ENCODE results near the gene RNPS1. TPM values are rescaled to one million over a fixed set of nuclear protein-coding genes. Genes with fewer than 3 reads are reported as not detected.

RNPS1 gene
- total and polyA plus RNA-seq, 2 donors (not counting 1 experiment from before 2014, with no cell fraction given): 209 to 265 TPM

DNA sequence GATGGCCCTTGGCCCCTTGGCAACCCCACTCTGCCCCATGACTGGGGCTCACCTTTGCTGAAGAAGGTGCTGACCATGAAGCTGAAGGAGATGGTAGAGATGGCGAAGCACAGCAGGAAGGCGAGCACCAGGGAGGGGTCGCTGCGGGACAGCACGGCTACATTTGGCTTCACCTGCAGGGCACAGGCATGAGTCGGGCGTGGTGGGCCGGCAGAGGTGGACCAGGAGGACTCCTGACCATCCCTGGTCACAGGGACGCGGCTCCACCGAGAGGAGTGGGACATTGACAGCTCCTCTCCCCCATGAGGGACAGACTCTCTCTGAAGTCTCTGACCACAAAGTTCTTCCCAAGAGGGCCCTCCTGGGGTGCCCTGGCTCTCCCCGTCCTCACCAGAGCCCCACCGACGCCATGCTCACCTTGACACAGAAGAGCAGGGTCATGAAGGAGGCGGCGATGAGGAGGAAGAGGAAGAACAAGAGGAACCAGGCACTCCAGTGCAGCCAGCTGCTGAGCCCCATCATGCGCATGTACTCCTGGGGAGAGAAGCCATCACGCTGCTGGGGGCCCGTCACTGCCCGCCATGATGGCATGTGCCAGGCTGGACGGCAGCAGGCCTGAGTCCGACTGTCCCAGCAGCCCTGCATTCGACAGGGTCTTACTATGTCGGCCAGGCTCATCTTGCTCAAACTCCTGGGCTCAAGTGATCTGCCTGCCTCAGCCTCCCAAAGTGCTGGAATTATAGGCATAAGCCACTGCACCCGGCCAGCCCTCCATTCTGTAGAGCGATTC lies 49.5 kb upstream of the RNPS1 start:
- H3K27ac ChIP-seq (ENCODE audit: low read length in 2 of 2): no peak overlapping the region
- H3K36me3 ChIP-seq (replicated peaks in 1 of 2; ENCODE audit: control extremely low read depth in 1 of 2, control insufficient read depth in 1 of 2, extremely low read depth in 1 of 2, insufficient read depth in 2 of 2, low read length in 1 of 2): no peaks in the 10 kb centered on the region
- H3K4me2 ChIP-seq (replicated peaks; ENCODE audit: low read depth, low read length, poor library complexity, severe bottlenecking): no peak overlapping the region
- WGBS (ENCODE audit: insufficient coverage): 92% methylated on average over 26 of the region's 26 CpGs
- H3K9me3 ChIP-seq (ENCODE audit: control extremely low read depth in 1 of 3, control insufficient read depth in 2 of 3, insufficient read depth in 1 of 3, low read length in 2 of 3): no peaks in the 10 kb centered on the region
- Mint-ChIP-seq H3K4me1 (no peaks in the 10 kb centered on the region), H3K9me3 (ENCODE audit: insufficient read depth) (no peaks in the 10 kb centered on the region), H3K27me3 (no peaks in the 10 kb centered on the region), H3K27ac (no peak overlapping the region), H3K4me3 (no peak overlapping the region)
- ChIA-PET POLR2A (no interaction called here), CTCF (no interaction called here)
- no peaks in the 10 kb centered on the region for H3K4me1 ChIP-seq (ENCODE audit: control insufficient read depth in 2 of 2, insufficient read depth in 2 of 2, low read length in 2 of 2)
- no peak for ATAC-seq (ENCODE audit: low read depth)
- no peak overlapping the region for H3K4me3 ChIP-seq (ENCODE audit: control extremely low read depth in 1 of 5, extremely low read depth in 1 of 5, insufficient read depth in 1 of 5, low read depth in 2 of 5, low read length in 4 of 5)
- intact Hi-C loops (cut with micrococcal nuclease): no loop called here
- H3K9ac ChIP-seq (ENCODE audit: low read length): no peak overlapping the region
- H3K79me2 ChIP-seq (ENCODE audit: control insufficient read depth, insufficient read depth, low read length): no peaks in the 10 kb centered on the region
- no peak for DNase-seq
- no peaks in the 10 kb centered on the region for H4K20me1 ChIP-seq (ENCODE audit: control insufficient read depth, insufficient read depth, low read length, poor library complexity, severe bottlenecking)
- H3K27me3 ChIP-seq (replicated peaks in 1 of 4; ENCODE audit: control extremely low read depth in 1 of 4, control insufficient read depth in 3 of 4, insufficient read depth in 4 of 4, low read length in 3 of 4): no peaks in the 10 kb centered on the region
- no peak overlapping the region for H2AFZ ChIP-seq (ENCODE audit: insufficient read depth, low read depth, low read length, poor library complexity, severe bottlenecking)
- TF ChIP-seq EZH2 (IDR thresholded peaks at IDR 0.05; ENCODE audit: borderline replicate concordance, insufficient read depth, low read depth, low read length, poor library complexity, severe bottlenecking): no peak
- TF ChIP-seq, protein P1, sequence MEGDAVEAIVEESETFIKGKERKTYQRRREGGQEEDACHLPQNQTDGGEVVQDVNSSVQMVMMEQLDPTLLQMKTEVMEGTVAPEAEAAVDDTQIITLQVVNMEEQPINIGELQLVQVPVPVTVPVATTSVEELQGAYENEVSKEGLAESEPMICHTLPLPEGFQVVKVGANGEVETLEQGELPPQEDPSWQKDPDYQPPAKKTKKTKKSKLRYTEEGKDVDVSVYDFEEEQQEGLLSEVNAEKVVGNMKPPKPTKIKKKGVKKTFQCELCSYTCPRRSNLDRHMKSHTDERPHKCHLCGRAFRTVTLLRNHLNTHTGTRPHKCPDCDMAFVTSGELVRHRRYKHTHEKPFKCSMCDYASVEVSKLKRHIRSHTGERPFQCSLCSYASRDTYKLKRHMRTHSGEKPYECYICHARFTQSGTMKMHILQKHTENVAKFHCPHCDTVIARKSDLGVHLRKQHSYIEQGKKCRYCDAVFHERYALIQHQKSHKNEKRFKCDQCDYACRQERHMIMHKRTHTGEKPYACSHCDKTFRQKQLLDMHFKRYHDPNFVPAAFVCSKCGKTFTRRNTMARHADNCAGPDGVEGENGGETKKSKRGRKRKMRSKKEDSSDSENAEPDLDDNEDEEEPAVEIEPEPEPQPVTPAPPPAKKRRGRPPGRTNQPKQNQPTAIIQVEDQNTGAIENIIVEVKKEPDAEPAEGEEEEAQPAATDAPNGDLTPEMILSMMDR (IDR thresholded peaks at IDR 0.05): no peak

DNA sequence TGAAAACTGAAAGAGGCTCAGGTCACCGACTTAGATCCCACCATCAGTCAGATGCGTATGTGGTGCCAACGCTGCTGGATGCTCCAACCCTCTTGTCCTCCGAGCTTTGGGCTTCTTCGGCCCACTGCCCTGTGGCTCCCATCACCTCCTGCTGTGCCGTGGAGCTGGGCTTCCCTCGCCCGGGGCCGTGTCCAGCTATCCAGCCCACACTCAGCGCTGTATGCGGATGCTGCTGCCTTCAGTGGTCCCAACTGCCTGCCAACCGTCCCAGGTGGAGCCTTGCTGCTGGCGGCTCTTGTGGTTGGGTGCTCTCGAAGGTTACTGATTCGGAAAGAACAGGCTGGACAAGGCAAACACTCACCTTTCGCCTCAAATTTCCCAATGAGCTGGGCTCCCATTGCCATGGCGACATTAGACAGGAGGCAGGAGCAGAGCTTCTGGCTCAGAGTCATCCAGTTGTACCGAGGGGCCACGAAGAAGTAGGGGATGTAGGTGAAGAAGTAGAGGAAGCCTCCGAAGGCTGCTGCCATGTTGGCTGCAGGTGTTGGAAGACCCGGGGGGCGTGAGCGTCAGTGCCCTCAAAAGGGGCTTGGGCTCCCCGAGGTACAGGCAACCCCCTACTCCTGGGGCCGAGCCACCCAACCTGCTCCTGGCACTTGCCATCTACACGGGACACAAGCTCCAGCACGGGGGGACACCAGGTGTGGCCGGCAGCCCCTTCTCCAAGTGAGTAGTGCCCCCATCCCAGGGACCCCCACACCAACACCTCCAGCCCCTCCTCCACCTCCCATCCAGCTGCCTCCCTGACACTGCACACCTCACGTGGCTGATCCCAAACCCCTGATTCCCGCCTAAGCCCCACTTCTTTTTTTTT lies 40.4 kb upstream of the RNPS1 start:
- Mint-ChIP-seq H3K4me1 (no peaks in the 10 kb centered on the region), H3K4me3 (no peak overlapping the region), H3K27ac (no peak overlapping the region), H3K9me3 (ENCODE audit: insufficient read depth) (no peaks in the 10 kb centered on the region), H3K27me3 (no peaks in the 10 kb centered on the region)
- 96% methylated on average over 28 of the region's 30 CpGs for WGBS (ENCODE audit: insufficient coverage)
- Histone ChIP-seq H3K9ac (ENCODE audit: low read length) (no peak overlapping the region), H3K4me3 (ENCODE audit: control extremely low read depth in 1 of 5, extremely low read depth in 1 of 5, insufficient read depth in 1 of 5, low read depth in 2 of 5, low read length in 4 of 5) (no peak overlapping the region), H3K27ac (ENCODE audit: low read length in 2 of 2) (no peak overlapping the region), H3K4me1 (ENCODE audit: control insufficient read depth in 2 of 2, insufficient read depth in 2 of 2, low read length in 2 of 2) (no peaks in the 10 kb centered on the region), H4K20me1 (ENCODE audit: control insufficient read depth, insufficient read depth, low read length, poor library complexity, severe bottlenecking) (no peaks in the 10 kb centered on the region), H3K79me2 (ENCODE audit: control insufficient read depth, insufficient read depth, low read length) (no peaks in the 10 kb centered on the region), H3K4me2 (replicated peaks; ENCODE audit: low read depth, low read length, poor library complexity, severe bottlenecking) (no peak overlapping the region), H3K27me3 (replicated peaks in 1 of 4; ENCODE audit: control extremely low read depth in 1 of 4, control insufficient read depth in 3 of 4, insufficient read depth in 4 of 4, low read length in 3 of 4) (no peaks in the 10 kb centered on the region), H3K9me3 (ENCODE audit: control extremely low read depth in 1 of 3, control insufficient read depth in 2 of 3, insufficient read depth in 1 of 3, low read length in 2 of 3) (no peaks in the 10 kb centered on the region), H3K36me3 (replicated peaks in 1 of 2; ENCODE audit: control extremely low read depth in 1 of 2, control insufficient read depth in 1 of 2, extremely low read depth in 1 of 2, insufficient read depth in 2 of 2, low read length in 1 of 2) (no peaks in the 10 kb centered on the region), H2AFZ (ENCODE audit: insufficient read depth, low read depth, low read length, poor library complexity, severe bottlenecking) (no peak overlapping the region)
- TF ChIP-seq, protein P1 (IDR thresholded peaks at IDR 0.05): no peak
- no peak for TF ChIP-seq EZH2 (IDR thresholded peaks at IDR 0.05; ENCODE audit: borderline replicate concordance, insufficient read depth, low read depth, low read length, poor library complexity, severe bottlenecking)
- intact Hi-C loops (cut with micrococcal nuclease): no loop called here
- CTCF ChIA-PET: no interaction called here
- ATAC-seq (ENCODE audit: low read depth): no peak
- no peak for DNase-seq
- POLR2A ChIA-PET: no interaction called here

All from B cell (primary cell).